Kidney epithelial cell (primary cell): ENCODE data around the gene TBC1D22A. TPM values are rescaled to one million over a fixed set of nuclear protein-coding genes. Genes with fewer than 3 reads are reported as not detected.

ENCODE experiments used
- DNase-seq: peaks from one replicate; pipeline ENCODE4 v3.0.0-alpha.2; 2010; ENCODE audit warnings: low read depth
- H3K27me3 ChIP-seq: 2 replicates; pipeline ENCODE4 v1.6.0; 2011; ENCODE audit warnings: low read length; ENCODE audit not compliant: control insufficient read depth, insufficient read depth
- H3K36me3 ChIP-seq: 2 replicates; pipeline ENCODE4 v1.5.1; 2011; ENCODE audit warnings: low read length; ENCODE audit not compliant: control insufficient read depth, insufficient read depth
- H3K4me3 ChIP-seq: 2 replicates; pipeline ENCODE4 v1.5.1; 2011; ENCODE audit warnings: low read depth, mild to moderate bottlenecking, control low read depth, low read length
- CTCF ChIP-seq: IDR thresholded peaks from 2 replicates; pipeline ENCODE4 v1.5.1; 2011; ENCODE audit warnings: mild to moderate bottlenecking, moderate library complexity, low read length, control low read depth, inconsistent platforms; ENCODE audit not compliant: insufficient read depth, poor library complexity, severe bottlenecking
- total RNA-seq: library from RNA; depleted of rRNA; stranded (reverse); fragments of >200 nt; gene quantifications from 2 replicates; pipeline ENCODE4 v1.2.3, GENCODE V29; 2015

TBC1D22A gene
- total RNA-seq, 1 donor from 2014 or later: 25.7 TPM

GRCh38 chr22:47056776-47057470 lies 294.5 kb downstream of the TBC1D22A start:
- no peak for DNase-seq
- TF ChIP-seq CTCF: no peak
- no peaks in the 10 kb centered on the region for H3K36me3 ChIP-seq
- H3K4me3 ChIP-seq: no peak overlapping the region
- no peaks in the 10 kb centered on the region for H3K27me3 ChIP-seq

- TF ChIP-seq CTCF: no peak
- no peaks in the 10 kb centered on the region for H3K36me3 ChIP-seq
- no peak for DNase-seq
Measured at GRCh38 chr22:47057916-47058585, 295.6 kb downstream of the TBC1D22A start.

GRCh38 chr22:47059076-47059475 lies 296.6 kb downstream of the TBC1D22A start:
- no peak for DNase-seq
- Histone ChIP-seq H3K36me3 (no peaks in the 10 kb centered on the region), H3K4me3 (no peak overlapping the region)

More at GRCh38 chr22:47057916-47058585, 295.6 kb downstream of the TBC1D22A start:
- no peaks in the 10 kb centered on the region for H3K27me3 ChIP-seq
- no peak overlapping the region for H3K4me3 ChIP-seq

GRCh38 chr22:47059701-47060161 lies 297.3 kb downstream of the TBC1D22A start:
- no peak for TF ChIP-seq CTCF
- Histone ChIP-seq H3K4me3 (no peak overlapping the region), H3K36me3 (no peaks in the 10 kb centered on the region), H3K27me3 (no peaks in the 10 kb centered on the region)
- no peak for DNase-seq

More at GRCh38 chr22:47059076-47059475, 296.6 kb downstream of the TBC1D22A start:
- no peaks in the 10 kb centered on the region for H3K27me3 ChIP-seq
- no peak for TF ChIP-seq CTCF

- Histone ChIP-seq H3K27me3 (no peaks in the 10 kb centered on the region), H3K4me3 (no peak overlapping the region), H3K36me3 (no peaks in the 10 kb centered on the region)
- no peak for DNase-seq
- no peak for TF ChIP-seq CTCF
Measured at GRCh38 chr22:47060718-47061117, 298.3 kb downstream of the TBC1D22A start.

- no peak for DNase-seq
- H3K36me3 ChIP-seq: no peaks in the 10 kb centered on the region
Measured at GRCh38 chr22:47061226-47061625, 298.8 kb downstream of the TBC1D22A start.

More at GRCh38 chr22:47061226-47061625, 298.8 kb downstream of the TBC1D22A start:
- no peak for TF ChIP-seq CTCF
- Histone ChIP-seq H3K27me3 (no peaks in the 10 kb centered on the region), H3K4me3 (no peak overlapping the region)
